Stimulated activated CD8-positive, alpha-beta memory T cell treated with anti-CD3 and anti-CD28 coated beads, Interleukin-12 subunit alpha, Interleukin-12 subunit beta, amount 100 ng/mL, for 4 hours (primary cell): ENCODE data around the gene MAN1B1.

ENCODE experiments used
- DNase-seq: peaks from one replicate; pipeline ENCODE4 v3.0.0-alpha.2; 2020; ENCODE audit warnings: low read depth

MAN1B1 gene

GRCh38 chr9:137069508-137070091 is 17.2 kb upstream of the MAN1B1 start:
- no peak for DNase-seq

GRCh38 chr9:137070201-137070905 is 16.4 kb upstream of the MAN1B1 start, which contains the start of gene SAPCD2:
TSS of gene SAPCD2 (minus strand) at chr9:137070557. CDS start at chr9:137070460, 97 bp downstream.
- DNase-seq, result peak; percentile 68

DNA sequence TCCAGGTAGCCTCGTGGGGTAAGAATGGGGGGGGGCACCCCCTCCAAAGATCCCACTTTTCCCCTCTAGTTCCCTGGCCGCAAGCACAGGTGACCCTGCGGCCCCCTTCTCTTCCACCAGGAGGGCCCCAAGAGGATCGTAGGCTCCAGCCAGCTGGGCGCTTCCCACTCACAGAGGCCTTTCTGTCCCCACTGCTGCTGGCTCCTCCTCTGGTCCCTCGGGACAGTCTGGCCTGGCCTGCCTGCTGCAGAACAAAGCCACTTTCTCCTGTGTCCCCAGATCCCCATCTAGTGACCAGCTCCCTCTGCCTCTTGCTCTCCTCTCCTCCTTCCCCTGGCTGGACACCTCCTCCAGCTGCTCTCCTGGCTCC is 15.9 kb upstream of the MAN1B1 start:
- no peak for DNase-seq

- no peak for DNase-seq
Measured at GRCh38 chr9:137071282-137071681, 15.5 kb upstream of the MAN1B1 start.

DNA sequence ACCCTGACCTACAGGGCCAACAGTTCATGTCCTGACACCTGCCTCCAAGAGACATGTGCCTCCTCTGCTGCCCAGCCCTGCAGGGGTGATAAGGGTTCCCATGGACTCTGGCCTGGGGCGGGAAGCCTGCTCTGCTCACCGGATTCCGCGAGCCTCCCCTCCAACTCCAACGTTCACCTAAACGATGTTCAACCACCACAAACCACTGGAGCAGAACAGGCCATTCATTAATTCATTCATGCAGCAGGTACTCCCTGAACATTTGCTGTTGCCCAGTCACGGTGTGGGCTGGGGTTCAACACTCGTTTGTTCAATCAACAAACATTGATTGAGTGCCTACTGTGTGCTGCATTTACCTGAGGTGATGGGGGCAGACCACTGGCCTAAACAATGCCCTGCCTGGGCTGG is 12.8 kb upstream of the MAN1B1 start:
- DNase-seq, result no peak

GRCh38 chr9:137074657-137075274 is 12.0 kb upstream of the MAN1B1 start:
- DNase-seq, result no peak

GRCh38 chr9:137075275-137075775 is 11.5 kb upstream of the MAN1B1 start:
- no peak for DNase-seq

GRCh38 chr9:137076636-137077009 is 10.2 kb upstream of the MAN1B1 start:
- DNase-seq, result no peak

DNA sequence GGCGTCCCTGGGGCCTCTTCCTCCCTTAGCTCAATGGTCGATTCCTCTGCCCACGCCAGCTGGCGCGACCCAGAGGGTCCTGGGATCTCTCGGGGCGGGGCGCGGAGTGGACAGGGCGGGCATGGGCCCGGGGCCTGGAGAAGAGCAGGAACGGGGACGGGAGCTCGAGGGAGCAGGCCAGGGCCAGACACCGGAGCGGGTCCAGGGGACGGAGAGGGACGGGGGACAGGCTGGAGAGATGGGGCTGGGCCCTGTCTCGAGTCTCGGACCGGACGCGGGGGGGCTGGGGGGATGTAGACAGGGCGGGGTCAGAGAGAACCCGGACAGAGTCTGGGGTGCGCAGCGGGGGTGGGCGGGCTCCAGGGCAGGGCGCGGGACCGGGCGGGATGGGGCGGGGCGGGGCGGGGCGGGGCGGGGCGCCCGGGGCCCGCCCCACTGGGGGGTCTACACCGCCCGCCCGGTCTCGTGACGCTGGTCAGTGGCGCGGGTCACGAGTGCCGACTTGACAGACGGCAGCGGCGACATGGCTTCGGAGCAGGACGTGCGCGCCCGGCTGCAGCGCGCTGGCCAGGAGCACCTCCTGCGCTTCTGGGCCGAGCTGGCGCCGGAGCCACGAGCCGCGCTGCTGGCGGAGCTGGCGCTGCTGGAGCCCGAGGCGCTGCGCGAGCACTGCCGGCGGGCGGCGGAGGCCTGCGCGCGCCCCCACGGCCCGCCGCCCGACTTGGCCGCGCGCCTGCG is 9.6 kb upstream of the MAN1B1 start, which contains the start of gene UAP1L1:
Gene UAP1L1 (plus strand): TSS at position 508 of the 738 bp plus-strand sequence. CDS start 16 bp downstream, at position 524.
- DNase-seq, result peak; percentile 37

DNA sequence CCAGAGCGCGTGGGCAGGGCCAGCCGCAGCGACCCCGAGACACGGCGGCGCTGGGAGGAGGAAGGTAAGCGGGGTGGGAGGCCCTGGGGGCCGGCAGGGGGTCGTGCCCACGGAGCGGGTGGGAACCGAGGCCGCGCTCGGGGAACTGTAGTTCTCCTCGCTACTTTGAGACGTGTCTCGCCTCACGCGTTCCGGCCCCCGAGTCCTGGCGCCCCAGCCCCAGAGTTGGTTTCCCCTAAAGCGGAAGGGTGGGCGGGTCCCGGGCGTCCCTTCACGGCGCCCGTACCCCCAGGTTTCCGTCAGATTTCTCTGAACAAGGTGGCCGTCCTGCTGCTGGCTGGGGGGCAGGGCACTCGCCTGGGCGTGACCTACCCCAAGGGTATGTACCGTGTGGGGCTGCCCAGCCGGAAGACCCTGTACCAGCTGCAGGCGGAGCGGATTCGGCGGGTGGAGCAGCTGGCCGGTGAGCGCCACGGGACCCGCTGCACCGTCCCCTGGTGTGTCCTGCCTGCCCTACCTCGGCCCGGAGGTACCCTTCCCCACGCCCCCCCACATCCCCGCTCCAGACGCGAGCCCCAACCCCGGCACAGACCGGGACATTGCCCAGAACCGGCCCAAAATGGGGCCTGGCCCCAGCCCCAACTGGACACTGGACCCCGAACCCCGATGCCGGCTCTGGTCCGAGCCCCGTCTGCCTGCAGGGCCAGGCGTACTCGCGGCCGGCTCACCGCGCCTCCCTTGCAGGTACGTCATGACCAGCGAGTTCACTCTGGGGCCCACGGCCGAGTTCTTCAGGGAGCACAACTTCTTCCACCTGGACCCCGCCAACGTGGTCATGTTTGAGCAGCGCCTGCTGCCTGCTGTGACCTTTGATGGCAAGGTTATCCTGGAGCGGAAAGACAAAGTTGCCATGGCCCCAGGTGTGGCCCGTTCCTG is 8.8 kb upstream of the MAN1B1 start:
- DNase-seq, result no peak

DNA sequence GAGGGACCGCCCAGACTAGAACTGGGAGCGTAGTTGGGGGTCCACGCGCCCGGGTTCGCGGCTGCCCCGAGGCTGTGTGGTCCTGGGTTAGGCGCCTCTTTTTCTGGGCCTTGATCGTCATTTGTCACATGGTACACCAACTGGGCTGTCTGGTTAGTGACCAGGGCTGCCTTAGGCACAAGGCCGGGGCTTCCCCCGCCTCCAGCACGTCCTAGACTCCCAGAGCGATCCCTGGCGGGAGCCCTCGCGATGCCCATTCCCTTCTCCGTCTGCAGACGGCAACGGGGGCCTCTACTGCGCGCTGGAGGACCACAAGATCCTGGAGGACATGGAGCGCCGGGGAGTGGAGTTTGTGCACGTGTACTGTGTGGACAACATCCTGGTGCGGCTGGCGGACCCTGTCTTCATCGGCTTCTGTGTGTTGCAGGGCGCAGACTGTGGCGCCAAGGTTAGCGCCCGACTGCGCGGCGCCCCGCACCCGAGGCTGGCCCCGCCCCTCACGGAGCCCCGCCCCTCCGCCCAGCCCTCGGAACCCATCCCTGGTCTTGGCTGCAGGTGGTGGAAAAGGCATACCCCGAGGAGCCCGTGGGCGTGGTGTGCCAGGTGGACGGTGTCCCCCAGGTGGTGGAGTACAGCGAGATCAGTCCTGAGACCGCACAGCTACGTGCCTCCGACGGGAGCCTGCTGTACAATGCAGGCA is 7.9 kb upstream of the MAN1B1 start:
- DNase-seq, result no peak

DNA sequence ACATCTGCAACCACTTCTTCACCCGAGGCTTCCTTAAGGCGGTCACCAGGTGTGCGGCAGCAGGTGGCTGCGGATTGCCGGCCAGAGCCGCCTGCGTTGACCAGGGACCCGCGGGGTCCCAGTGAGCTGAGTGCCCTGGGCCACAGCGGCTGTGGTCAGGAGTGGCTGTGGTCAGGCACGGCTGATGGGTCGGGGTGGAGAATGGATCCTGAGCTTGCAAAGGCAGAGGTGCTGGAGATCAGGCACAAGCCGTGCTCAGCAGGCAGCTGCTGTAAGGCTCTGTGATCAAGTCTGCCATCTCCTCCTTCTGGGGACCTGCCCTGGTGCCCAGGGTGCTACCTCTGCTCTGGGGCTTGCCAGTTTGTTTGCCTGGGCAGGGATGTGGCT is 7.4 kb upstream of the MAN1B1 start:
- DNase-seq, result no peak

DNA sequence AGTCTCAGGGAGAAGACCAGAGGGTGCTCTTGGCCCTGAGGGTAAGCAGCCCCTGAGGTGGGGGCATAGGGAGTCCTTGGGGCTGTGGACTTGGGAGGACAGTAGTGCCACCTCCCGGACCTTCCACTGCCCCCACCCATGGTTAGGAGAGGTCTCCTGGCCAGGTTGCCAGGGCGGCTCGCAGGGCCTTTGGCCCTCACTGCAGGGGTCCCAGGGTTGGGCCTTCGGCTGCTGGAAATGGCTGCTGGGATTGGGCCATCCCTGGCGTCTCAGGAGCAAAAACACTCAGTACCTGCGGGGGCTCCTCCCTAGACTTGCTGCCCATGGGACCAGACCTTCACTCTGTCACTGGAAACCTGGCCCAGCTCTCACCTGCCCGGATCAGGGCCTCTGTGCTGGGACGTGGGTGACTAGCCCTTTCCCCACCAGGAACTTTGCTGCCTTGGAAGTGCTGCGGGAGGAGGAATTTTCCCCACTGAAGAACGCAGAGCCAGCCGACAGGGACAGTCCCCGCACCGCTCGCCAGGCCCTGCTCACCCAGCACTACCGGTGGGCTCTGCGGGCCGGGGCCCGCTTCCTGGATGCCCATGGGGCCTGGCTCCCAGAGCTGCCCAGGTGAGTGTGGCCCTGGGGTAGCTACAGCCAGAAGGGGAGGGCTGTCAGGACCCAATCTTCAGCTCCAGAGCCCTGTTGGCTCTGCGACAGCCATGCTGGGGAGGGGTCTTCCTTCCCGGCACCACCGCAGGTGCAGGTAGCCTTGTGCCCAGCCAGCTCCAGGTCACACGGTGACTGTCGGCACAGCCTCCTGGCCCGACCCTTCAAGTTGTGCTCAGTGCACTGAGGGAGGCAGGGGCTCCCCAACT is 6.3 kb upstream of the MAN1B1 start:
- no peak for DNase-seq

- no peak for DNase-seq
Measured at GRCh38 chr9:137082222-137082924, 4.4 kb upstream of the MAN1B1 start.

DNA sequence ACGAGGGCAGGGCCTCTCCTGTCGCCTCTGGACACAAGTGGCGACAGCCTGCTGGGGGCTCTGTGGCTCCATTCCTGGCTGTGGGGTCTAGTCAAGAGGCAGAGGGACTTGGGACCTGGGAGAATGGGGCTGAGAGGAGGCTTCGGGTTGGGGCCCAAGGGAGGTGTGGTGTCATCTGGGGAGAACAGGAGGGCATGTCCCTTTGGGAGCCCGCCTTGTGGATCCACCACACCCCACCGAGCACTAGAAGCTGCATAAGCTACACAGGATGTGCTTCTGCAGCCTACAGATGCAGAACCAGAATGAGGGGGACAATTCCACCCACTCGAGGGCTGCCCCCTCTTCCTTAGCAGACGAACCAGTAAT is 3.9 kb upstream of the MAN1B1 start:
- DNase-seq, result no peak

- DNase-seq, result no peak
Measured at GRCh38 chr9:137083394-137084004, 3.3 kb upstream of the MAN1B1 start.

DNA sequence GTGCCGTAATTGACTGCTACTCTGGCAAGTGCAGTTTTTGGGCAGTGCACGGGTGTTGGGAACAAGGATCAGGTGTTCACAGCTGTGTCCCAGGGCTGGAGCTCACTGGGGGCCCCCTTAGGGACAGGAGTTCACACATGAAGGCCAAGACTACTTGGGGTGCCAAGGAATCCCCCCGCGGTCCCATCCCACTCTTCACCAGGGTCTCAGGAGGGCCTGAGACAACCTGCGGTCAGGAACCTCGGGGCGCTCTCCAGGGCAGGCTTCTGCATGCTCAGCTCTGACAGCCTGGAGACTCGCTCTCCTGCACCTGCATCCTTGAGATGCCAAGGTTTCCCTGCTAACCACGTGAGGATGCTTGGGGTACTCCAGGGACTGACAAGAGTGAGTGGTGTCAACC is 2.3 kb upstream of the MAN1B1 start:
- no peak for DNase-seq

DNA sequence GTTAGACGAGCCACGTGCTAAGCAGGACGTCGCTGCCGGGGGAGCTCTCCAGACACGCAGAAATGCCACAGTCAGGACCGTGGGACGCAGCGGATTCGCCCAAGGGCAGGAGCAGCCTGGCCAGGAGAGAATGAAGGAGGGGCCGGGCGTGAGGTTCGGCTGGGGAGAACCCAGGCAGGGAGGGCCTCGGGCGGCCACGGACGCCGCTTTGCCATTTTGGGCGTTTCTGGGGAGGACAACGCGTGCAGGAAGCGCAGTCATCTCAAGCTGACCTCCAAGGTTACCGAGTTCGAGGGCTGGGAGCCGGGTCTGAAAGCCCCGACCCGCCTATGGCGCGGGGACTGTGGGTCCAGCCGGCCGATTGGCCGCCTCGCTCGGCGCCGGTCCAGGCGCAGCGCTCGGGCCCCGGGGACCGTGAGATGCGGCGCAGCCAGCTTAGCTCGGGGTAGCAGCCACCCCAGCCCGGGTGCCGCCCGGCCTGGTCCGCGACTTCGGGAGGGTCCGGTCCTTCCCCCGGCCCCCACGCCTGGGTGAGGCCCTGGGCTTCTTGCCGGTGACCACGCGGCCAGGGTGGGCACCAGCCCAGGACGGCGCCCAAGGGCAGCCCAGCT is 760 bp upstream of the MAN1B1 start:
- peak; percentile 24 for DNase-seq
